ENCODE measurements around the gene UNC13B. TPM values are rescaled to one million over a fixed set of nuclear protein-coding genes. Genes with fewer than 3 reads are reported as not detected.

UNC13B gene
- total and polyA plus RNA-seq, 2 of the 8 experiments (the other 6 are each of a cell fraction or from before 2014, with no cell fraction given): 23.1 to 51.7 TPM

GRCh38 chr9:35134920-35135319, 26.9 kb upstream of the UNC13B start:
- H3K27ac ChIP-seq (ENCODE audit: low read depth, low read length): no peak overlapping the region
- H3K18ac ChIP-seq (ENCODE audit: extremely low read depth, low read length): no peak overlapping the region
- H3K4me3 ChIP-seq (ENCODE audit: extremely low read depth in 1 of 4, insufficient read depth in 2 of 4, low read depth in 3 of 4, low read length in 4 of 4): no peak overlapping the region
- no peak overlapping the region for H3K56ac ChIP-seq (replicated peaks; ENCODE audit: insufficient read length, low read depth, low read length)
- H2BK5ac ChIP-seq (ENCODE audit: low read depth, low read length): no peak overlapping the region
- no peaks in the 10 kb centered on the region for H3K27me3 ChIP-seq (replicated peaks in 1 of 4; ENCODE audit: control insufficient read depth in 3 of 4, extremely low read depth in 1 of 4, insufficient read depth in 3 of 4, low read length in 3 of 4)
- no peaks in the 10 kb centered on the region for H4K20me1 ChIP-seq (replicated peaks in 1 of 2; ENCODE audit: control insufficient read depth in 1 of 2, insufficient read depth in 2 of 2, low read length in 2 of 2)
- DNase-seq (ENCODE audit: low read depth in 1 of 2, low spot score in 2 of 2): no peak
- H3K9ac ChIP-seq (replicated peaks in 1 of 4; ENCODE audit: extremely low read depth in 1 of 4, low read depth in 3 of 4, low read length in 3 of 4): no peak overlapping the region
- FAIRE-seq: no peak
- H3K79me1 ChIP-seq (ENCODE audit: low read depth, low read length): no peaks in the 10 kb centered on the region
- H3K79me2 ChIP-seq (ENCODE audit: control insufficient read depth in 1 of 2, insufficient read depth in 2 of 2, low read length in 2 of 2): no peaks in the 10 kb centered on the region
- ChIA-PET CTCF (ENCODE audit: partially characterized antibody) (interaction anchor here (1.0 kb wide), 1 partner anchor 18 kb away, joined by 3 read pairs; no protein-coding TSS in a partner anchor), POLR2A (ENCODE audit: partially characterized antibody) (no interaction called here)
- H2BK20ac ChIP-seq (ENCODE audit: low read length): no peak overlapping the region
- H2BK120ac ChIP-seq (replicated peaks; ENCODE audit: low read depth, low read length): no peak overlapping the region
- H3K4me2 ChIP-seq (ENCODE audit: insufficient read depth in 1 of 2, low read depth in 2 of 2, low read length in 2 of 2): no peak overlapping the region
- H2BK12ac ChIP-seq (ENCODE audit: low read depth, low read length): no peak overlapping the region
- H3K14ac ChIP-seq (ENCODE audit: insufficient read length): no peak overlapping the region
- H3K4me1 ChIP-seq (replicated peaks in 1 of 4; ENCODE audit: control insufficient read depth in 3 of 4, insufficient read depth in 4 of 4, low read length in 3 of 4): no peaks in the 10 kb centered on the region
- H3K4ac ChIP-seq (replicated peaks; ENCODE audit: insufficient read length, low read depth, low read length): no peak overlapping the region
- no peak overlapping the region for H4K91ac ChIP-seq (replicated peaks; ENCODE audit: insufficient read length, low read length)
- no peak overlapping the region for H4K5ac ChIP-seq (ENCODE audit: insufficient read length, low read depth, low read length)
- H2BK15ac ChIP-seq (ENCODE audit: low read length): no peak overlapping the region
- no peaks in the 10 kb centered on the region for H3K23me2 ChIP-seq (ENCODE audit: low read depth, low read length)
- H3K9me3 ChIP-seq (ENCODE audit: insufficient read depth in 2 of 2, low read depth in 1 of 2, low read length in 1 of 2): peaks cover 17 to 34% of the 10 kb centered on the region in 2 experiments; a peak in 3 of 4 replicates
- H4K8ac ChIP-seq (ENCODE audit: extremely low read depth, insufficient read depth, low read length): no peak overlapping the region
- H2AK5ac ChIP-seq (ENCODE audit: low read depth, low read length): no peak overlapping the region
- H2AFZ ChIP-seq (ENCODE audit: low read length): no peak overlapping the region
- no peaks in the 10 kb centered on the region for H3K36me3 ChIP-seq (ENCODE audit: control insufficient read depth in 2 of 4, insufficient read depth in 4 of 4, low read length in 3 of 4)
- 94% methylated on average over 5 of the region's 6 CpGs; no CpG with 5 or more reads in 1 of the 2 experiments for WGBS, 2 experiments (ENCODE audit: extremely low coverage in 1 of 2, insufficient coverage in 1 of 2, insufficient read length in 1 of 2, insufficient replicate concordance in 2 of 2, low coverage in 1 of 2, low lambda C conversion rate in 2 of 2, missing lambda C conversion rate in 1 of 2)
- no peak overlapping the region for H3K23ac ChIP-seq (ENCODE audit: insufficient read length)
- TF ChIP-seq, protein P1, sequence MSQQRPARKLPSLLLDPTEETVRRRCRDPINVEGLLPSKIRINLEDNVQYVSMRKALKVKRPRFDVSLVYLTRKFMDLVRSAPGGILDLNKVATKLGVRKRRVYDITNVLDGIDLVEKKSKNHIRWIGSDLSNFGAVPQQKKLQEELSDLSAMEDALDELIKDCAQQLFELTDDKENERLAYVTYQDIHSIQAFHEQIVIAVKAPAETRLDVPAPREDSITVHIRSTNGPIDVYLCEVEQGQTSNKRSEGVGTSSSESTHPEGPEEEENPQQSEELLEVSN (IDR thresholded peaks at IDR 0.05): no peak
- TF ChIP-seq SP2 (IDR thresholded peaks at IDR 0.05; ENCODE audit: low read length): no peak
- no peak for TF ChIP-seq GABPA (IDR thresholded peaks at IDR 0.05; ENCODE audit: borderline replicate concordance, insufficient read depth, low read length)
- no peak for TF ChIP-seq ATF2 (IDR thresholded peaks at IDR 0.05; ENCODE audit: low read length)
- TF ChIP-seq BRCA1 (IDR thresholded peaks at IDR 0.05; ENCODE audit: low read depth, low read length): no peak
- no peak for TF ChIP-seq CBX8 (IDR thresholded peaks at IDR 0.05; ENCODE audit: borderline replicate concordance, low read depth, low read length)
- no peak for TF ChIP-seq KDM5A (IDR thresholded peaks at IDR 0.05; ENCODE audit: low read length)
